ENCODE measurements around the gene SUPV3L1.

SUPV3L1 gene

GRCh38 chr10:69211524-69211923 is 31.5 kb downstream of the SUPV3L1 start:
- no peak for DNase-seq (ENCODE audit: low read depth)
- in situ Hi-C loops (cut with HindIII; ENCODE audit: low sequenced_read_pairs): no loop called here
- no peak for TF ChIP-seq CTCF (IDR thresholded peaks at IDR 0.05; ENCODE audit: low read depth, low read length, missing control alignments)

GRCh38 chr10:69213591-69214311 is 33.7 kb downstream of the SUPV3L1 start:
- H3K4me3 ChIP-seq (ENCODE audit: low read depth, low read length): no peak overlapping the region
- in situ Hi-C loops (cut with HindIII; ENCODE audit: low sequenced_read_pairs): no loop called here
- TF ChIP-seq CTCF (IDR thresholded peaks at IDR 0.05; ENCODE audit: low read depth, low read length, missing control alignments): no peak
- DNase-seq (ENCODE audit: low read depth): no peak

More at GRCh38 chr10:69211524-69211923, 31.5 kb downstream of the SUPV3L1 start:
- H3K4me3 ChIP-seq (ENCODE audit: low read depth, low read length): no peak overlapping the region

DNA sequence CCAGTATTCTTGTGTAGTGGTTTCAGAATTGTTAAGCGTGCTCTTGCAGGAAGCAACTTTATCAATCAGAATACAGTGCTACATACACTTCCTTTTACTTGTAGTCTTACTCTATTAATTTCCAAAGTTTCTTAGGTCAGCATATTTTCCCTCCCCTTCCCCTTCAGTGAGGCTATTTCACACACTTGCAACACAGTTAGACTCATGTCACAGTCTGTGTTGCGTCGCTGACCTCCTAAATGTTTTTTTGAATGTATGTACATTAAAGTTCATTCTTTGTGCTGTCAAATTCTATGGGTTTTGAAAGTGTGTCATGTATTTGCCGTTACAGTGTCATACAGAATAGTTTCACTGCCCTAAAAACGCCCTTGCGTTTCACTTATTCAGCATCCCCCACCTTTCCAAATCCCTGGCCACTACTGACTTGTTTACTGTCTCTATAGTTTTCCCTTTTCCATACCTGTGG is 34.7 kb downstream of the SUPV3L1 start:
- TF ChIP-seq CTCF (IDR thresholded peaks at IDR 0.05; ENCODE audit: low read depth, low read length, missing control alignments): no peak
- H3K4me3 ChIP-seq (ENCODE audit: low read depth, low read length): no peak overlapping the region
- in situ Hi-C loops (cut with HindIII; ENCODE audit: low sequenced_read_pairs): no loop called here
- no peak for DNase-seq (ENCODE audit: low read depth)

GRCh38 chr10:69215405-69216171 is 35.6 kb downstream of the SUPV3L1 start:
- no peak overlapping the region for H3K4me3 ChIP-seq (ENCODE audit: low read depth, low read length)
- DNase-seq (ENCODE audit: low read depth): no peak
- TF ChIP-seq CTCF (IDR thresholded peaks at IDR 0.05; ENCODE audit: low read depth, low read length, missing control alignments): no peak
- in situ Hi-C loops (cut with HindIII; ENCODE audit: low sequenced_read_pairs): no loop called here

DNA sequence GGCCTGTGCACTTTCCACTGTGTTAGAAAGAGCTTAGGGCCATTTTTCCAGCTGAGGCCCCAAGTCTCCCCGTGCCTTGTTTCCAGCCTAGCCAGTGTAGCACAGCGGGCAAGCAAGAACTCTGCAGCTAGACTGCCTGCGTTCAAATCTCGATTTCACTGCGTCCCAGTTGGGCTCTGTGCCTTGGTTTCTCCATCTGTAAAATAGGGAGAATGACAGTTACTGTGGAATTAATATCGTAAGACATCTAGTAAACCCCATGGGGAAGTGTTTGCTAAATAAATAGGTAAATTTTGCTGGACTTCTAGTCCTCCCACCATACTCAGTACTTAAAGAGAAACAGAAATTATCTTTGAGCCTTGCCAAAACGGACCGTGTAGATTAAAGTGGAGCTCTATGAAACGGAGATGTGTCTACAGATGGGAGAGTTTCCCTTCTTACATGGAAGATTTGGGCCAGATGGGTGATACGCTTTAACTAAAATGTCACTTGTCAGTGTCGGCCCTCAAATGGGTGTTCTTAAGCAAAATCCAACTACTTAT is 36.6 kb downstream of the SUPV3L1 start:
- DNase-seq (ENCODE audit: low read depth): no peak
- H3K4me3 ChIP-seq (ENCODE audit: low read depth, low read length): no peak overlapping the region
- no peak for TF ChIP-seq CTCF (IDR thresholded peaks at IDR 0.05; ENCODE audit: low read depth, low read length, missing control alignments)
- in situ Hi-C loops (cut with HindIII; ENCODE audit: low sequenced_read_pairs): no loop called here

DNA sequence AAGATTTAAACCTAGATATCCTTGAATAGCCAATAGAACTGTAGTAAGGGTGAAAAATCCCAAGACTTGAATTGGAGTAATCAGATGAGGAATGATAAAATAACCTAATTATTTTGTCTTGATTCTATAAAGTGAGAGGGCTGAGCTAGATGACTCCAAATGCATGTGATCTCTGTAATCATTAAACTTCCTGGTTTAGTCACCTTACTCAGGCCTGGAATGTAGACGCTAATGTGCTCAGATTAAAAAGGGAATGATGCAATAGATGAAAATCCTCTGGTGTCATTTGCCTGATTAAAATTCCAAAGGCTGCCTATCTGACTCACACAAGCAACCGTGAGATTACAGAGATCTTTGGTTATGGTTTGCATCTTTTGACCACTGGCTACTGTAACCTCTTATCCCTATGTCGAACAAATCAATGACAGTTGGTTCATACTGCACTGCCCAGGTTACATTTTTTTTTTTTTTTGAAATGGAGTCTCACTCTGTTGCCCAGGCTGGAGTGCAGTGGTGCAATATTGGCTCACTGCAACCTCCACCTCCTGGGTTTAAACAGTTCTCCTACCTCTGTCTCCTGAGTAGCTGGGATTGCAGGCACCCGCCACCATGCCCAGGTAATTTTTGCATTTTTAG is 37.2 kb downstream of the SUPV3L1 start:
- no peak overlapping the region for H3K4me3 ChIP-seq (ENCODE audit: low read depth, low read length)
- TF ChIP-seq CTCF (IDR thresholded peaks at IDR 0.05; ENCODE audit: low read depth, low read length, missing control alignments): no peak
- peak; percentile 71 for DNase-seq (ENCODE audit: low read depth)
- in situ Hi-C loops (cut with HindIII; ENCODE audit: low sequenced_read_pairs): no loop called here

Data from astrocyte of the cerebellum (primary cell).